ENCODE measurements around the gene FSHR. TPM values are rescaled to one million over a fixed set of nuclear protein-coding genes. Genes with fewer than 3 reads are reported as not detected.

The FSHR gene
- total RNA-seq, 2 donors from 2014 or later, result not detected

DNA sequence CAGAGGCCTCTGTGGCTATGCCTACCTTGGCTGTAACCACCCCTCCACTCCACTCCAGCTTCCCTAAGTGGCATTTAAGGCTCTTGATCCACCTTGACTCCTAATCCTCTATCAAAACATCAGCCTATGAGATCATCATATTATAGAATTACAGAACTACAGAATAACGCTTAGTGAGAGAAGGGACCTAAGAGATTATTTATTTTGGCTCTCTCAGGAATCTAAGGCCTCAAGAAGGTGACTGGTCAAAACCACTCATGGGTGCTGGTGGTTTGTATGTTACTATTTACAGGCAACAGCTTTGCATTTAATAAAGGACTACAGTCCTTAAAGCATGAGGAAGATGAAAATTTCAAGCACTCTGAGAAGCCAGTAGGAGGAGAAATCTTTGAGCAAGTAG is 118.8 kb downstream of the FSHR start:
- Mint-ChIP-seq H3K27ac (no peak overlapping the region), H3K9me3 (peaks cover 4% of the 10 kb centered on the region), H3K4me1 (ENCODE audit: low read depth in 2 of 2) (no peaks in the 10 kb centered on the region), H3K4me3 (no peak overlapping the region), H3K36me3 (no peaks in the 10 kb centered on the region), H3K27me3 (no peaks in the 10 kb centered on the region)
- DNase-seq (ENCODE audit: low spot score), result no peak
- no peak for ATAC-seq

DNA sequence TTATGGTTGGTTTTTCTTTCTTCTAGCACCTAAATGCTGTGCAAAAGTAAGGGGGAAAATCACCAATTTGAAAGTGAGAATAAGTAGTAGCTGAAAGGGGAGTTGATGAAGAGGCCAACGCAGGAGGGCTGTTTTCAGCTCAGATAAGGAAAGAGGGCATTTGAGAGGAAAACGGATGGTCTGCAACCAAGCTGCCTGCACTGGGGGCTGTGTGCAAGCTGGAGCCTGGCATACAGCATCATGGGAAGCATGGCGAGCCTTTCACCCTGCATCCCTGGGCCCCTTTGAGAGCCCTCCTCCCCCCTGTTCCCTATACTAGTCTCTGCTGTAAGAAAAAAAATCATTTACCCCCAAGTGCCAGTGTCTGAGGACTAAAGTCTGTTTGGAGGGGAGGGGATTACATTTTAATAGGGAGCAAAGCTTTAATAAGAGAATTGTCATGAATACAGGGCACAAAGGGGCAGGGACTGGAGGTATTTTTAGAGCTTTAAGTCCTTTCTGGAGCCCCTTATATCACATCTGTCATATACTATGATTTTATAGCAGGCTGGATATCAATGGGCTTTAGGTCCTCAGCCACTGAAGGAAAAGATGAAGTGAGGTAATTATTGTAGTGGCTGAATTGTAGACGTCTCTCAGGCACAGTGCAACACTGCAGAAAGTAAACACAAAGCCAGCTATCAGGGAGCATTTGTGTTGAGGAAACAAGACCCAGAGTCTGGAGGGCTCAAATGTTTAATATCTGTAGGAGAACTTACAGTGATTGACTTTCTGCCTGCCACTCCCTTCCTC is 120.7 kb downstream of the FSHR start:
- Mint-ChIP-seq H3K4me1 (ENCODE audit: low read depth in 2 of 2) (no peaks in the 10 kb centered on the region), H3K9me3 (peaks cover 4% of the 10 kb centered on the region), H3K27ac (no peak overlapping the region), H3K36me3 (no peaks in the 10 kb centered on the region), H3K27me3 (no peaks in the 10 kb centered on the region), H3K4me3 (no peak overlapping the region)
- ATAC-seq (no peak), DNase-seq (ENCODE audit: low spot score) (no peak)

DNA sequence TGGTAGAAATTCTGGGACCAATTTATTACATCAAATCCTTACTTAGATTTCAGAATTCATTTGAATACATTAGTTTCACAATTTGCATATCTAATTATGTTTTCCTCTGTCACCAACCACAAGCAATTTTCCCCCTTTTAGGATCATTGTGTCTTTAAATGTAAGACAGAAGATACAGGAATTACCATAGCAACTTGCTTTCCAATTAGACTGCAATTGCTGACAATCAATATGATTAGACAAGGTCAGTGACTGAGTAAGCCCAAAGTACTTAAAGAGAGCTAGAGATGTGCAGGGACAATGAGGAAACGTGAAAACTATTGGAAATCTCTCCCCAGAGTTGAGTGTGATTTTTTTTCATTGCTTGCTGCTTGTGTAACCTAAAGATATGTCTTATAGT is 121.4 kb downstream of the FSHR start:
- peaks cover 4% of the 10 kb centered on the region for H3K9me3 Mint-ChIP-seq
- no peaks in the 10 kb centered on the region for H3K4me1 Mint-ChIP-seq (ENCODE audit: low read depth in 2 of 2)
- no peak overlapping the region for H3K27ac Mint-ChIP-seq
- H3K36me3 Mint-ChIP-seq, result no peaks in the 10 kb centered on the region
- ATAC-seq (no peak), DNase-seq (ENCODE audit: low spot score) (no peak)
- H3K4me3 Mint-ChIP-seq, result no peak overlapping the region
- H3K27me3 Mint-ChIP-seq, result no peaks in the 10 kb centered on the region

DNA sequence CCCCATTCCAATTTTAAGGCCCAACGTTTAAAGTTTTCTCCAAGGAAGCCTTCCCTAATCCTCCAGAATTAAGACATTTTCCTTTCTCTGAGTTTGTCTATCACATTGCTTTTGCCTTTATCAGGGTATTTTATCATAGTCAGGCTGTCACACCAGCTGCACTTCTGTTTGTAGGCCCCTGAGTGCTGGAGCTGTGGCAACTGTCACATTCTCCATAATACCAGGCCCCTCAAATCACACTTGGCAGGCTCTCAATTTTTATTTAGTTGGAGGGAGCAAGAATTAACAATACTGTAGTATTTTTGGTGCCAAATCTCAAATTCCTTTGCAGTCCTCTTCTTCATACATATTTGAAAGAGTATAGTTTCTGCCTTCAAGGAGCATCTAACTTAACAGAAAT is 122.2 kb downstream of the FSHR start:
- ATAC-seq, result no peak
- Mint-ChIP-seq H3K27ac (no peak overlapping the region), H3K36me3 (no peaks in the 10 kb centered on the region)

DNA sequence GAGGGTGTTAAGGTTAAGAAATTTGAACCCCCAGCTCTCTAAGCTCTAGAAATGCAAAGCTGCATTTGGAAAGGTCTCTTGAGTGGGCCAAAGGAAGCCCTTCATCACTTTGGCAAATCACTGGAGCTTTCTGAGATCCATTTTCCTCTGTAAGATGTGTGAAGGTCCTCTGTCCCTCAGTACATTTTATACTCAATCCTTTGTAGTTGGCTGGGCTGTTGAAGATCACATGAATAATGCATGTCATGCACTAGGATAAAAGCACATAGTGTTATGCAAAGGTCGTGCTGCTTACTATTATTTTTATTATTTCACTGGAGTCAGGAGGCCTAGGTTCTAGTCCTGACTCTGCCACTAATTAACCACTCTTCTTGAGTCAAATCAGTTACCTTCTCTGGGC is 124.9 kb downstream of the FSHR start:
- Mint-ChIP-seq H3K4me3 (no peak overlapping the region), H3K36me3 (no peaks in the 10 kb centered on the region), H3K27me3 (no peaks in the 10 kb centered on the region), H3K27ac (no peak overlapping the region), H3K9me3 (peaks cover 10% of the 10 kb centered on the region), H3K4me1 (ENCODE audit: low read depth in 2 of 2) (no peaks in the 10 kb centered on the region)
- ATAC-seq (no peak), DNase-seq (ENCODE audit: low spot score) (no peak)

More for the DNA sequence above, 122.2 kb downstream of the FSHR start:
- H3K27me3 Mint-ChIP-seq, result no peaks in the 10 kb centered on the region
- H3K4me1 Mint-ChIP-seq (ENCODE audit: low read depth in 2 of 2), result no peaks in the 10 kb centered on the region
- no peak for DNase-seq (ENCODE audit: low spot score)
- H3K4me3 Mint-ChIP-seq, result no peak overlapping the region
- peaks cover 6% of the 10 kb centered on the region for H3K9me3 Mint-ChIP-seq

DNA sequence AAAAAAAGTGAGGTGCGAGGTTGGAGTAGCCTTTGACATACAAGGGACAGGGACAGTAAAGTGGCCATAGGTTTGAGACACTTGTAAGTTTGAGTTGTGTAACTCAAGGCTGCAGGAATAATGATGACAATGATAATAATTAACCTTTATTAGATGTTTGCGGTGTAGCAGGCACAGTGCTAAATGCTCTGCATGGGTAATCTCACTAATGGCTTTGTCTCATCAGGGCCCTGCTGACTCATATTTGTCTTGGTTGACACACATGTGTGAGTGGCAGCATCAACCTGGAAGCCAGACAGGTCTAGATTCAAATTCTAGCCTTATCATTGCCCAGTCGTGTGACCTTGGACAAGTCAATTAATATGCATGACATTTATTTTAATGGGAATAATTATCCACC is 126.2 kb downstream of the FSHR start:
- peaks cover 10% of the 10 kb centered on the region for H3K9me3 Mint-ChIP-seq
- H3K36me3 Mint-ChIP-seq, result no peaks in the 10 kb centered on the region
- no peak overlapping the region for H3K4me3 Mint-ChIP-seq
- H3K27me3 Mint-ChIP-seq, result no peaks in the 10 kb centered on the region
- H3K4me1 Mint-ChIP-seq (ENCODE audit: low read depth in 2 of 2), result no peaks in the 10 kb centered on the region
- no peak for ATAC-seq
- no peak for DNase-seq (ENCODE audit: low spot score)
- no peak overlapping the region for H3K27ac Mint-ChIP-seq

DNA sequence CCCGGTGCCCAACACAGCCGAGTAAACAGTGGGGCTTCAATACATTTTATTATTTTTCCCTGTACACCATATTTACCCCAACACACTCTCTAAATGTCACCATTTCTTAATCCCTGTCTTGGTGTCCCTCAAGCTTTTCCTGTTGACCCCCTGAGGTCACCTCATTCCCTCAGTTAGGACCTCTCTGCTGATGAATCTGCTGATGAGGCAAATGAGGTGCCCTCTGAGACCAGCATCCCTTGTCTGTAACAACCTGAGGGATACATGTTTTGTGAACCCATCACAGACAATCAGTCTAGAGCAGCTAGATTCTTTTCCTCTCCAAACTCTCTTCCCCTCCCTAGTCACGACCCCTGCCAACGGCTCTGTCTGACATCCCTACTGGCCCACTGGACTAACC is 127.6 kb downstream of the FSHR start:
- no peaks in the 10 kb centered on the region for H3K36me3 Mint-ChIP-seq
- peaks cover 10% of the 10 kb centered on the region for H3K9me3 Mint-ChIP-seq
- no peak for DNase-seq (ENCODE audit: low spot score)
- H3K27ac Mint-ChIP-seq, result no peak overlapping the region
- H3K4me3 Mint-ChIP-seq, result no peak overlapping the region
- ATAC-seq, result no peak
- no peaks in the 10 kb centered on the region for H3K27me3 Mint-ChIP-seq
- H3K4me1 Mint-ChIP-seq (ENCODE audit: low read depth in 2 of 2), result no peaks in the 10 kb centered on the region

DNA sequence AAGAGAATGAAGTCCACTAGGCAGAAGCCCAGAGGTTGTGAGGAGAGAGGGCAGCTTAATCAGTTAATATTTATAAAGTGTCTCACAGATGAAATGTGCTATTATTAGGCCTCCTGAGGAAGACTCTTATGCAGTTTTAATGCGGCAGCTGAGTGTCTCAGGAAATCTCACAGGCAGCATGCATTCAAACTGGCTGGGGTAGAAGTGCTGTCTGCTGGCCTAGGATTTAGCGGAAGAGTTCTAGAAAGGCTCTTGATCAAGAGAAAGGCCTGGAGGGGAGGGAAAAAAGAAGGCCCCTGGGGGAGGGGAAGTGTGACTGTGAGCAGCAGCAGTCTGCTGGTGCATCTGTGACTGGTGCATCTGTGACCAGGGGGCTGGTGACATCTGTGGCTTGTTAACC is 133.0 kb downstream of the FSHR start:
- H3K27ac Mint-ChIP-seq, result no peak overlapping the region
- H3K4me1 Mint-ChIP-seq (ENCODE audit: low read depth in 2 of 2), result no peaks in the 10 kb centered on the region
- H3K27me3 Mint-ChIP-seq, result no peaks in the 10 kb centered on the region
- H3K36me3 Mint-ChIP-seq, result no peaks in the 10 kb centered on the region
- no peak overlapping the region for H3K4me3 Mint-ChIP-seq
- H3K9me3 Mint-ChIP-seq, result peaks cover 5% of the 10 kb centered on the region
- ATAC-seq, result no peak
- DNase-seq (ENCODE audit: low spot score), result no peak

DNA sequence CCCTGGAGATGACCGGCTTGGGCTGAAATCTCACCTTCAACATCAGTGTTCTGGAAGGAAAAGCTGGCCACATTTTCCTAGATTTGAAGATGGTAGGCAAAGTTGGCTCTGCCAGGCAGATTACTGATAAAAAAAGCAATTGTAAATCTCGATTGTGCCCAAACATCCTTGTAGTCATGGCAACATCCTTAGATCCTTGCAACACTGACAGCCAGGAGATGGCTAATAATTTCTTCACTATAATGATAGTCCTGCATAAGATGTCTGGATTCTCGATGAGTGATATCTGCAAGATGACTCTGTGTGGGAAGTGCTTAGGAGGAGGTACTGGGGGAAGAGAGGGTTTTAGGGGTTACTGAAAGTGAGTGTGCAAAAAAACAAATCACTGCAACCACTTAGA is 149.1 kb downstream of the FSHR start:
- H3K36me3 Mint-ChIP-seq, result no peaks in the 10 kb centered on the region
- H3K27ac Mint-ChIP-seq, result no peak overlapping the region
- peaks cover 10% of the 10 kb centered on the region for H3K9me3 Mint-ChIP-seq
- no peaks in the 10 kb centered on the region for H3K4me1 Mint-ChIP-seq (ENCODE audit: low read depth in 2 of 2)
- no peak for ATAC-seq
- DNase-seq (ENCODE audit: low spot score), result no peak
- no peaks in the 10 kb centered on the region for H3K27me3 Mint-ChIP-seq
- H3K4me3 Mint-ChIP-seq, result no peak overlapping the region

DNA sequence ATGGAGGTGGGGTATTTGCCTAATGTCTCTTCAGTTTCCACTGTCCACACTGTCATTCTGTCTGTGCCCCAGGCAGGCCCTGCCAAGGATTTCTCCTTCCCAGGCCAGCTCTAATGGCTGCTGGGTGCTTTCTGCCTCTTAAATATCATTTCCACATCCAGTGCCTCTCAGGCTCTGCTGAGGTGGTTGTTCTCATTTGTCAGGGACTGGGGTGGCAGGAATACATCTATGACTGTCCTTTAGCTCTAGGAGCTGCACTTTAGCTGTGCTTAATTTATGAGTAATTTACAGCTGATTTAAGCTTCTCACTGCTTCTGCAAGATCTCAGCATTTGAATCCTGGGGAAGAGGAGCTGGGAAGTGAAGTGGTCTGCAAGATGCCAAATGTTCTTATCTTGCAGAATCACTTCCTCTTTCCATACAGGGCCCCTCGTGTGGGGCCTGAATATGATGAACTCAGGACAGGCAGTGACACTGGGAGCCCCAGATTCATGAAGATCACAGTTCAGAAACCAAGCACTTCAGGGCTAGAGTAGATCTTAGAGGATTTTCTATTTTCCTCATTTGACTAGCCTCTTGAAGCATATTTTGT is 150.2 kb downstream of the FSHR start:
- no peaks in the 10 kb centered on the region for H3K27me3 Mint-ChIP-seq
- no peak for ATAC-seq
- H3K9me3 Mint-ChIP-seq, result peaks cover 10% of the 10 kb centered on the region
- H3K4me1 Mint-ChIP-seq (ENCODE audit: low read depth in 2 of 2), result no peaks in the 10 kb centered on the region
- H3K27ac Mint-ChIP-seq, result no peak overlapping the region
- no peak for DNase-seq (ENCODE audit: low spot score)
- H3K36me3 Mint-ChIP-seq, result no peaks in the 10 kb centered on the region
- no peak overlapping the region for H3K4me3 Mint-ChIP-seq

DNA sequence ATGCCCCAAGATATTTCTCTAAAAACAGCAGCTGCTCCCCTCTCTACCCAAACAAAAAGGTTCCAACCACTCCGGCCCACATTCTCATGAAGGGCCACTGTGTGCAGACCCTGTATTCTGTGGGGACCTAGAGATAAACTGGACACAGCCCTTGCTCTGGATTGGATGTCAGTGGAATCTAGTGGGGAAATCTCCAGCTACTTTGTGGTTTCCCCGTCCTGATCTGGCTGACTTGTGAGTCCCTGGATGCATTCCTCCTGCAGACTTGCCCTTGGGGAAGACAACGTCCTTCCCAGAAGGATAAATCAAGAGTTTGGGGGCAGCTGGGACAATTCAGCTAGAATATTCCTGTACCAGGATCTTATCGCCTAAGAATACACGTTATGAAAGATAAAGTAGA is 151.1 kb downstream of the FSHR start:
- DNase-seq (ENCODE audit: low spot score) (no peak), ATAC-seq (no peak)
- no peaks in the 10 kb centered on the region for H3K36me3 Mint-ChIP-seq
- H3K9me3 Mint-ChIP-seq, result peaks cover 10% of the 10 kb centered on the region
- H3K27ac Mint-ChIP-seq, result no peak overlapping the region
- no peak overlapping the region for H3K4me3 Mint-ChIP-seq
- H3K4me1 Mint-ChIP-seq (ENCODE audit: low read depth in 2 of 2), result no peaks in the 10 kb centered on the region
- H3K27me3 Mint-ChIP-seq, result no peaks in the 10 kb centered on the region

DNA sequence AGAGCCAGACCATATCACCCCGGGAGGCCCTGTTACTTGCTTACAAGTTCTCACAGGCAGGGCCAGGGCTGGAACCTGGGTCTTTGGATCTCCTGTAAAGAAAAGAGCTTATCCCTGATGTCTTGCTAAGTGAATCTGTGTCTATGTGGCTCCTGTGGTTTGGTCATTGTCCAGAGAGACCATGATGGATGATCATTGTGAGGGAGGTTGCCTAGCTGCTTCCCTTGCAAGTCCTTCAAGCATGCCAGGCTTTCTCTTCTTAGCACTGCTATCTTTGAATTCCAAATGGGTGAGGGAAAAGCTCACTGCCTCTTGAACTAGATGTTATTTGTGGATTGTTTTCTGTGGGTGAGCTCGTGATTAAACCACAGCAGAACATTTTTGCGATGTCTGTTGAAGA is 151.6 kb downstream of the FSHR start:
- no peaks in the 10 kb centered on the region for H3K36me3 Mint-ChIP-seq
- H3K9me3 Mint-ChIP-seq, result peaks cover 10% of the 10 kb centered on the region
- H3K4me1 Mint-ChIP-seq (ENCODE audit: low read depth in 2 of 2), result no peaks in the 10 kb centered on the region
- H3K27me3 Mint-ChIP-seq, result no peaks in the 10 kb centered on the region
- ATAC-seq (no peak), DNase-seq (ENCODE audit: low spot score) (no peak)
- H3K27ac Mint-ChIP-seq, result no peak overlapping the region
- H3K4me3 Mint-ChIP-seq, result no peak overlapping the region

DNA sequence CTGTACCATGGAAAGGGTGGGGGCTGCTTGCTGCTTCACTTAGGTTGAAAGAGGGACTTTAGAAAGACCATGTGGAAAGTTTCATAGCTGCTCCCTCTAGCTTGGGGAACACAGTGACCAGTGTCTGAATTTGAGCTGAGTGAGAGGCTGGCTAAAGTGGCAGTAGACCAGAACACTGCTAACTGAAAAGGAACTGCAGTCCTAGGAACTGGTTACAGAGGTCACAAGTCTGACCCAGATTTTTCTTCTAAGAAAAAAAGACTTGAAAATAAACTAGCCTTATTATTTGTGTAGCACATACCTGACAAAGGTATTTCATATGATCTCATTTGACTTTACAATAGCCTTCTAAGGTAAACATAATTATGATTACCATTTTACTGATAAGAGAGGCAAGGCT is 153.6 kb downstream of the FSHR start:
- Mint-ChIP-seq H3K27ac (no peak overlapping the region), H3K27me3 (no peaks in the 10 kb centered on the region), H3K36me3 (no peaks in the 10 kb centered on the region), H3K4me1 (ENCODE audit: low read depth in 2 of 2) (no peaks in the 10 kb centered on the region), H3K4me3 (no peak overlapping the region), H3K9me3 (peaks cover 4% of the 10 kb centered on the region)
- ATAC-seq, result no peak
- no peak for DNase-seq (ENCODE audit: low spot score)

DNA sequence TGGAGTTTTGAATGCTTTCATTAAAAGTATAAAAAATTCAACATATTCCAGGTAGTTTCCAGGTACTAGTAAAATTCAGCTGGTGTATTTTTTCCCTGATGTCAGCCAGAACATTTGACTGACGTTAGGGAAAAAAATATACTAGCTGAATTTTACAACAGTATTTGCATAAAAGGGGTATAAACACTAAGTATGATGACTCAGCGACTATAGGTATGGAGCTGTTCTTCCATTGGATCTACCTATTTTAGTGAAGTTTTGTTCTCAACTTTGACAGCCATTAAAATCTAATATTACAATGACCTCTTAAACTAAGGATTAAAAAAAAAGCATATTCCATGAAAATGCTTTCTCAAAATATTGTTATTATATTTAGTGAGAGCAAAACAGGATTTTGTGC is 155.9 kb downstream of the FSHR start:
- DNase-seq (ENCODE audit: low spot score) (no peak), ATAC-seq (no peak)
- H3K36me3 Mint-ChIP-seq, result no peaks in the 10 kb centered on the region
- peaks cover 3% of the 10 kb centered on the region for H3K9me3 Mint-ChIP-seq
- H3K27me3 Mint-ChIP-seq, result no peaks in the 10 kb centered on the region
- no peaks in the 10 kb centered on the region for H3K4me1 Mint-ChIP-seq (ENCODE audit: low read depth in 2 of 2)
- H3K27ac Mint-ChIP-seq, result no peak overlapping the region
- no peak overlapping the region for H3K4me3 Mint-ChIP-seq

DNA sequence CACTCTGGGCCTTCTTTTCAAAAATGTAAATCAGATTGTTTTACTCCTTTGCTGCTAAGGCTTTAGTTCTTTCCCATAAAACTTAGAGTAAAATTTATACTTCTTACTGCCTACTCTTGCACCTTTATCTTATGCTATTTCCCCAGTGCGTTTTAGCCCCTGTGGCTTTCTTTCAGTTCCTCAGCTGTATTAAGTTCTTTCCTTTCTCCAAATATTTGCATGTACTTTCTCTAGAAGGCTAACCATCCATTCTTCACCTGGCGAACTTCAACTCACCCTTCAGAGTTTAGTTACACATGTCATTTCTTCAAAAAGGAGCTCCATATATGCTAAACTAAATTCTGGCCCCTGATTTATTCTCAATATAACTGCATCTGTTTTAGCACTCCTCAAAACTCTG is 160.7 kb downstream of the FSHR start:
- no peaks in the 10 kb centered on the region for H3K4me1 Mint-ChIP-seq (ENCODE audit: low read depth in 2 of 2)
- ATAC-seq (no peak), DNase-seq (ENCODE audit: low spot score) (no peak)
- peaks cover 8% of the 10 kb centered on the region for H3K9me3 Mint-ChIP-seq
- no peak overlapping the region for H3K4me3 Mint-ChIP-seq
- H3K27me3 Mint-ChIP-seq, result no peaks in the 10 kb centered on the region
- H3K27ac Mint-ChIP-seq, result no peak overlapping the region
- H3K36me3 Mint-ChIP-seq, result no peaks in the 10 kb centered on the region

Data from natural killer cell treated with Interleukin-12 subunit alpha and Interleukin-12 subunit beta and Interleukin-15 and Interleukin-18, amount 100 ng/mL, for 72 hours (primary cell).